ENCODE results near the gene GAL3ST1. TPM values are rescaled to one million over a fixed set of nuclear protein-coding genes. Genes with fewer than 3 reads are reported as not detected.

GAL3ST1 gene
- polyA plus RNA-seq, 3 donors = not detected

GRCh38 chr22:30580896-30581295 lies 6.4 kb upstream of the GAL3ST1 start:
- Histone ChIP-seq H3K27ac (ENCODE audit: low read depth in 1 of 2, low read length in 2 of 2) (no peak overlapping the region), H4K20me1 (ENCODE audit: insufficient read depth, low read length) (no peaks in the 10 kb centered on the region), H3K27me3 (ENCODE audit: control insufficient read depth in 2 of 2, insufficient read depth in 2 of 2, low read length in 2 of 2) (no peaks in the 10 kb centered on the region), H3K4me1 (ENCODE audit: control insufficient read depth in 1 of 2, insufficient read depth in 2 of 2, low read length in 2 of 2) (no peaks in the 10 kb centered on the region), H2AFZ (ENCODE audit: insufficient read depth, low read depth, low read length, poor library complexity, severe bottlenecking) (no peak overlapping the region), H3K79me2 (ENCODE audit: insufficient read depth, low read length) (no peaks in the 10 kb centered on the region), H3K36me3 (replicated peaks in 1 of 2; ENCODE audit: control insufficient read depth in 1 of 2, insufficient read depth in 2 of 2, low read length in 2 of 2) (peaks cover 98 to 100% of the 10 kb centered on the region in 2 donors), H3K4me2 (replicated peaks; ENCODE audit: extremely low read depth, low read length, poor library complexity, severe bottlenecking) (no peak overlapping the region), H3K9ac (ENCODE audit: insufficient read depth, low read length, poor library complexity, severe bottlenecking) (no peak overlapping the region), H3K9me3 (replicated peaks in 1 of 2; ENCODE audit: control insufficient read depth in 1 of 2, insufficient read depth in 1 of 2, low read length in 2 of 2) (no peaks in the 10 kb centered on the region), H3K4me3 (replicated peaks in 1 of 3; ENCODE audit: low read depth in 2 of 3, low read length in 3 of 3) (no peak overlapping the region)
- peaks cover 88 to 100% of the 10 kb centered on the region in 2 donors for H3K36me3 Mint-ChIP-seq
- no peaks in the 10 kb centered on the region for H3K4me1 Mint-ChIP-seq
- 100% methylated on average over 3 of the region's 6 CpGs for WGBS (ENCODE audit: insufficient coverage)
- TF ChIP-seq CTCF (IDR thresholded peaks at IDR 0.05) = no peak
- no peak overlapping the region for H3K4me3 Mint-ChIP-seq
- intact Hi-C loops (cut with micrococcal nuclease) = no loop called here
- DNase-seq = no peak
- H3K9me3 Mint-ChIP-seq = no peaks in the 10 kb centered on the region
- peaks cover 0 to 3% (median 1%) of the 10 kb centered on the region in 3 donors for H3K27me3 Mint-ChIP-seq (ENCODE audit: low read depth in 3 of 3)
- H3K27ac Mint-ChIP-seq = peak overlapping the region in 1 of 7 donors; percentile 40

- H3K27ac ChIP-seq (ENCODE audit: low read depth in 1 of 2, low read length in 2 of 2) = no peak overlapping the region
- Mint-ChIP-seq H3K27me3 (ENCODE audit: low read depth in 3 of 3) (peaks cover 13 to 17% (median 16%) of the 10 kb centered on the region in 3 donors), H3K9me3 (peaks cover 0 to 2% (median 0%) of the 10 kb centered on the region in 7 donors), H3K4me1 (peaks cover 4% of the 10 kb centered on the region), H3K27ac (peak overlapping the region in 1 of 7 donors; percentile 43), H3K4me3 (no peak overlapping the region), H3K36me3 (peaks cover 73 to 86% of the 10 kb centered on the region in 2 donors)
- no peak for DNase-seq
- no peak overlapping the region for H3K4me3 ChIP-seq (replicated peaks in 1 of 3; ENCODE audit: low read depth in 2 of 3, low read length in 3 of 3)
- TF ChIP-seq CTCF (IDR thresholded peaks at IDR 0.05) = no peak
- H3K79me2 ChIP-seq (ENCODE audit: insufficient read depth, low read length) = no peaks in the 10 kb centered on the region
- H3K4me1 ChIP-seq (ENCODE audit: control insufficient read depth in 1 of 2, insufficient read depth in 2 of 2, low read length in 2 of 2) = no peaks in the 10 kb centered on the region
- H4K20me1 ChIP-seq (ENCODE audit: insufficient read depth, low read length) = no peaks in the 10 kb centered on the region
- H3K4me2 ChIP-seq (replicated peaks; ENCODE audit: extremely low read depth, low read length, poor library complexity, severe bottlenecking) = no peak overlapping the region
- H3K27me3 ChIP-seq (ENCODE audit: control insufficient read depth in 2 of 2, insufficient read depth in 2 of 2, low read length in 2 of 2) = peaks cover 0 to 15% of the 10 kb centered on the region in 2 donors
- H3K9ac ChIP-seq (ENCODE audit: insufficient read depth, low read length, poor library complexity, severe bottlenecking) = no peak overlapping the region
- no peaks in the 10 kb centered on the region for H3K9me3 ChIP-seq (replicated peaks in 1 of 2; ENCODE audit: control insufficient read depth in 1 of 2, insufficient read depth in 1 of 2, low read length in 2 of 2)
- intact Hi-C loops (cut with micrococcal nuclease) = no loop called here
- H3K36me3 ChIP-seq (replicated peaks in 1 of 2; ENCODE audit: control insufficient read depth in 1 of 2, insufficient read depth in 2 of 2, low read length in 2 of 2) = peaks cover 82 to 86% of the 10 kb centered on the region in 2 donors
- H2AFZ ChIP-seq (ENCODE audit: insufficient read depth, low read depth, low read length, poor library complexity, severe bottlenecking) = no peak overlapping the region
- WGBS (ENCODE audit: insufficient coverage) = 98% methylated on average over 12 of the region's 12 CpGs
Observed at GRCh38 chr22:30578481-30578880, 4.0 kb upstream of the GAL3ST1 start.

Data from CD14-positive monocyte (primary cell).